ENCODE measurements around the gene BAZ2B.

DNA sequence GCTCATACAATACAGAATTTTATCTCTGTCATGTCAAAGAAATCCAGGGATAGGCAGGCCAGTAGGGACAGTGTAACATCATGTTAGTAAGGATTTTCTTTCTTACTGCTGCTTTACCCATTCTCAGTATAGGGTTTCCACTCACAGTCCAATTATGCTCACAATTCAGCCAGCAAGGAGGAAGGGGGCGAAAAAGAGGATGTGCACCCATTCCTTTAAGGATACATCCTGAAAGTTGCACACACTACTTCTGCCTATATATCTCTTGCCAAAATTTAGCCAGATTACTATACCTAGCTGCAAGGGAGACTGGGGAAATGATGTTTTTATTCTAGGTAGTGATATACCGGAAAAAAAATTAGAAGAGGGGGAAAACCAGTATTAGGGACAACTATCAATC, 66.1 kb downstream of the BAZ2B start:
- TF ChIP-seq, protein P1, sequence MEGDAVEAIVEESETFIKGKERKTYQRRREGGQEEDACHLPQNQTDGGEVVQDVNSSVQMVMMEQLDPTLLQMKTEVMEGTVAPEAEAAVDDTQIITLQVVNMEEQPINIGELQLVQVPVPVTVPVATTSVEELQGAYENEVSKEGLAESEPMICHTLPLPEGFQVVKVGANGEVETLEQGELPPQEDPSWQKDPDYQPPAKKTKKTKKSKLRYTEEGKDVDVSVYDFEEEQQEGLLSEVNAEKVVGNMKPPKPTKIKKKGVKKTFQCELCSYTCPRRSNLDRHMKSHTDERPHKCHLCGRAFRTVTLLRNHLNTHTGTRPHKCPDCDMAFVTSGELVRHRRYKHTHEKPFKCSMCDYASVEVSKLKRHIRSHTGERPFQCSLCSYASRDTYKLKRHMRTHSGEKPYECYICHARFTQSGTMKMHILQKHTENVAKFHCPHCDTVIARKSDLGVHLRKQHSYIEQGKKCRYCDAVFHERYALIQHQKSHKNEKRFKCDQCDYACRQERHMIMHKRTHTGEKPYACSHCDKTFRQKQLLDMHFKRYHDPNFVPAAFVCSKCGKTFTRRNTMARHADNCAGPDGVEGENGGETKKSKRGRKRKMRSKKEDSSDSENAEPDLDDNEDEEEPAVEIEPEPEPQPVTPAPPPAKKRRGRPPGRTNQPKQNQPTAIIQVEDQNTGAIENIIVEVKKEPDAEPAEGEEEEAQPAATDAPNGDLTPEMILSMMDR (IDR thresholded peaks at IDR 0.05): no peak
- no peak for TF ChIP-seq POLR2A (IDR thresholded peaks at IDR 0.05)
